Activated T-cell treated with anti-CD3 and anti-CD28 coated beads for 24 hours (primary cell): ENCODE measurements around the gene ANKMY1.

ENCODE experiments used
- DNase-seq: peaks from one replicate; pipeline ENCODE4 v3.0.0-alpha.2; 2020; ENCODE audit warnings: low read depth

The ANKMY1 gene

DNA sequence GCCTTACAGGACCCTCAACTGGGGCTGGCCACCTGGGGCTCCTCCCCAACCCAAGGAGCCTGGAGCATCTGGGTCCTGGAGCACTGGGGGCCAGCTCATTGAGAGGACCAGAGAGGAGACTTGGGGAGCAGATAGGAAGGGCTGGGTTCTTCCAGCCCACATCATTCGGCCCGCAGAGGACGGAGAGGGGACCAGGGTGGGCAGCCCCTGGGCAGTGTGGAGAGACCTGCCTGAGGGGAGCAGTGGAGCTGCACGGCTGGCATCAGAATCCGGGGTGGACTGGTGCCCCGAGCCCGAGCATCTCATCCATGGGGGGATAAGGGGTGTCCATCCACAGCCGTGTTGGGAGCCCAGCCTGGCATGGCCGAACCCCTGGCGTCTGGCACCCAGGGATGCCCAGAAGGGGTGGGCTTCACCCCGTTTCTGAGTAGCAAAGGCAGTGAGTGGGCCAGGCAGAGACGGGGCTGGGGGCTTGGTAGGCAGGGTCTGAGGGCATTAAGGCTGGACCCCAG lies 111.1 kb downstream of the ANKMY1 start:
- DNase-seq = no peak

DNA sequence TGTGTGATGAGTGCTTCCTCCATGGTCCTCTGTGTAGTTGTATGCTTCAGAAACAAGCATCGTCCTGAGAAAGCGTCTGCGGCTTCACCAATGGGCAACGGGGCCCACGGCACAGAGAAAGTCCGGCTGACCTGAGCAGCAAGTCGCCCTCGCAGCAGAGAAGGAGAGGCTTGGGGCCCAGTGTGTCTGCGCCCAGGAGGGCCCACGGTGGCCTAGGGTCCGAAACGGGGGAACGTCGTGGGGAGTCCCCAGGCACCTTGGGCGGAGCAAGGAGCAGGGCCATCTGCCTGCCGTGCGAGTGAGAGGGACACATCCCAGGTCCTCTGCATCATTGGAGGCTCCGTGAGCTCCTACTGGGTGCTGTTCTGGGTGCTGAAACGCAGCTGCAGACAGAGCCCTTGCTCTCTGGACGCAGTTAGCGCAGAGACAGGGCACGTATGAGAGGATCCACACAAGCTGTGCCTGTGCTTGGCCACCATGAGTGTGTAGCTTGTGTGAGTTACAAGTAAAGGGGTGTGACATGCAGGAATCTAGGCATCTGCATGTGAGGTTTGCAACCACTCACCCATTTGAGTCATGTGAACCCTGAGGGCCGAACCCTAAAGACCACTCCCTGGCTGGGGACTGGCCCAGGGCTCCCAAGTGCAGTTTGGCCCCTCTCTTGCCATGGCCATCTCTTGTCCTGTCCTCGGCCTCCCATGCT lies 111.7 kb downstream of the ANKMY1 start:
- DNase-seq = no peak

DNA sequence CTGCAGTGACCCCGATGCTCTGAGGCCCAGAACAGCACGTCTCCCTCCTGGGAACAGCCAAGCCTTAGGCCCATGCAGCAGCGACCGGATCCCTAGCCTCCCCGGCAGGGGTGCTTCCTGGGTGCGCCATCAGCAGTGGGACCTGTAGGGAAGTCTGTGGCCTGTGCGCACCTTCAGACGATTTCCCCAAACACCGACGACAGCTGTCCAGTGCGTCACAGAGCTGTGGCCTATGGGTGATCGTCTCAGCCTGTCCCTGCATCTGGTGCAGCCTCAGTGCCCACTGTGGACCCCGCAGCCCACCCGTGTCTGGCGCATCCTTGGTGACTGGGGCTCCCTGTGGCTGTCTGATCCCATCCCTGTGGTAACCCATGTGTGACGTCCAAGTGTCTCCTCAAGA lies 113.3 kb downstream of the ANKMY1 start:
- no peak for DNase-seq

DNA sequence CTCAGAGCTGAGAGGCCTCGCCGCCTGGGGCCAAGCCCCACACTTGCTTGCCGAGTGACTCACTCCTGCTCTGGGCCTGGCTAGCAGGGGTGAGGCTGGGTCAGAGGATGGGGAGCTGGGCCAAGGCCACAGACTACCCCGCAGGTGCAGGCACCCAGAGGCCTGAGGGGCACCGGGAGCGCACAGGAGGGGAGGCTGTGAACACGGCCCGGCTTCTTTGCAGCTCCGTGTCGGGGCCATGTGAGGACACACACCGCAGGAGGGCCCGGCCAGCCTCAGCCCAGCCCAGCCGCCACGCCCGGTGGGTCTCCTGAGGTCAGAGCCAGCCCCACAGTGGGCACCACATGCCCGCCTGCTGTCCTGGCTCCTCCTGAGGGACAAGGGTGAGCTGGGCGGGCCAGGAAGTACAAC lies 113.9 kb downstream of the ANKMY1 start:
- DNase-seq = no peak

DNA sequence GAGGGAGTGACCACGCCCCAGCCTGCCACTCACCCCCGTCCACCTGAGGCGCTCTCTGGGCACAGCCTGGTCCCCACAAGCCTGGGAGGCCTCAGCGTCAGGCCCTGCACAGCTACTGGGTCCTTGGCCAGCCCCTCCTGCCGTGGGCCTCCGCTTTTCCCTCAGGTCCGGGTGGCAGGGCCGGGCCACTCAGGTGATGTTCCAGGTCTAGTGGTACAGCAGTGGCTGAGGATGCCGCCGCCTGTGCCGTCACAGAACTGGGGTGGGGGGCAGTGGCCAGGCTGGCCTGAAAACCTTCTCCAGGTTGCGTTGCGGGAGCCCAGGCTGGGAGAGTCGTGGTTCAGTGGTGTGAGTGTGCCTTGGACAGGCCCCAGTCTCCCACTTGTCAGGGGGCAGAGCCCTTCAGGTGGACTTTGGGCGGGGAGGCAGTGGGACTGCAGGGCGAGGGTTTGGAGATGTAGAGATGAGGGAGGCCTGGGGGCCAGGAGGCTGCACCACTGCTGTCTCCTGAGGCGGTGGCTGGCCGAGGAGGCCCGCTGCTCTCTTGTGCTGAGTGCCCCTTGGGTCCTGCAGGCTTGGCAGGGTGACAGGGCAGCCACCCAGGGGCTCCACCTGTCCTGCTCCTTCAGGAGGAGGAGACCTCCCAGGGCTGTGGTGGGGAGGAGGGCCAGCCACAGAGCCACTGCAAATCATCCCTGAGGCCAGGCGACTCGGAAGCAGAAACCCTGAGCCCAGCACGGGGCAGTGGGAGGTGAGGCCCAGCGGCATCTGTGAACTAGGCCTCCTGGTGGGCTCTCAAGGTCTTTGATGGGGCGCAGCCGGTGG lies 114.7 kb downstream of the ANKMY1 start:
- DNase-seq = no peak

DNA sequence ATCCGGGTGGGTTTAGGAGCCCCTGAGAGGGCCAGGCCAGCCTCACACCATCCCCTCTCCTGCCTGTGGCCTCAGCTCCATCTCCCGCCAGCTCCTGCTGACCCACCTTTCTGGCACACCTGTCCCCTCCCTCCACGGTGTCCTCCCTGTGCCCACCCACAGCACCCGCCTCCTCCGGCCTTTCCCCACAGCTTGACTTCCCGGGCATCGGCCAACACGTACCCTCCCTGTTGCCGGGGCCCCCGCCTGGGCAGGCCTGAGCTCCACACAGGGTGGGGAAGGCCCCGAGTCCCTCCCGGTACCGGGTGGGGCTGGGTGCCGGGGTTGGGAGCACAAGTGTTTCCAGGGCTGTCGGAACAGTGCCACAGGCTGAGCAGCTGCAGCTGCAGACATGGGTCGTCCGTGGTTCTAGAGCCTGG lies 115.8 kb downstream of the ANKMY1 start:
- DNase-seq = no peak

DNA sequence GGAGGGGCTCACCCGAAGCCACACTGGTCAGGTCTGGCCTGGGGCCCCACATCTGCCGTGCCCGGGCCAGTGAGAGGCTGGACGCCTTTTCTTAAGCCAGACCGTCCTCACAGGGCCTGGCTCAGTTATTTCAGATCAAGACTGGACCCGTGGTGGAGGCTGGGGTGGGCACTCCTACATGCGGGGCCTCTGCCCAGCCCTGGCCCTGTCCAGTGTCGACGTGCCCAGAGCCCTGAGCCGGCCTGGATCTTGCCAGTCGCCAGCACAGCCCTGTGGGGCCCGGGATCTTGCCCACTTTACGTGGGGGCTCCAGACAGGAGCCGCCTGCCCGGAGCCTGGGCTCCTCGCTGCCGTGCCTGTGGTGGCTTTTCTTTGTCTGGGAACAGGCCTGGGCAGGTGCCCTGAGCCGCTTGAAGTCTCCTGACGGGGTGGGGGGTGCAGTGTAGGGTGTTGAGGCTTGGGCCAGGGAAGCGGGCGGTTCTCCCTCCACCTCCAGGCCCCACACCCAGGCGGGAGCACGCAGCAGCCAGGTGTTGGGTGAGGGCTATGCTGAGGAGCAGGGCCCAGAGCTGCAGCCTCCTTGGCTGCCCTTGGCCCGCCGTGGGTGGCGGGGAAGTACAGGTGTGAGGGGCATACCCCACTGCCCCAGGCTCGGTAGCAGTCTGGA lies 116.3 kb downstream of the ANKMY1 start:
- DNase-seq = no peak

DNA sequence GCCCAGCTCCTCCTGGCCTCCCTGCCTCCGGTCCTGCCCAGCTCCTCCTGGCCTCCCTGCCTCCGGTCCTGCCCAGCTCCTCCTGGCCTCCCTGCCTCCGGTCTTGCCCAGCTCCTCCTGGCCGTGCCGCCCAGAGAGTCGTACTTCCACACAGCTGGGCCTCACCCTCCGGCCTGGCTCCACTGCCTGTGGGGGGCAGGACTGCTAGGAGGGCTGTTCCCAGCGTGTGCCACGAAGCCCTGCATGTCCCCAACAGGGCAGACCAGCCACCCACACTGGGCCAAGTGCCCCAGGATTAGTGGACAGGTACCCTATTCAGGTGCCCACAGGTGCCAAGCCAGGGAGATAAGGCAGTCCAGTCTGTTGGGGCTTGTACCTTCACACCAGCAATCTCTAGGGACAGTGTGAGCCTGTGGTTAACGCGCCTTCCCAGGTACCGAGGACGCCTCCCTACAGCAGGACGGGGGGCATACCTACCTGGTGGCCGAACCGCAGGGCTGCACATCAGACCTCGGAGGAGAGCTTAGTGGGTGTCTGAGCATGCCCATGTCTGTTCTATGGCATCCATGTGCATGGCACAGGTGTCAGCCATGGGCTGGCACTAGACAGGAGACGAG lies 117.0 kb downstream of the ANKMY1 start:
- DNase-seq = no peak

DNA sequence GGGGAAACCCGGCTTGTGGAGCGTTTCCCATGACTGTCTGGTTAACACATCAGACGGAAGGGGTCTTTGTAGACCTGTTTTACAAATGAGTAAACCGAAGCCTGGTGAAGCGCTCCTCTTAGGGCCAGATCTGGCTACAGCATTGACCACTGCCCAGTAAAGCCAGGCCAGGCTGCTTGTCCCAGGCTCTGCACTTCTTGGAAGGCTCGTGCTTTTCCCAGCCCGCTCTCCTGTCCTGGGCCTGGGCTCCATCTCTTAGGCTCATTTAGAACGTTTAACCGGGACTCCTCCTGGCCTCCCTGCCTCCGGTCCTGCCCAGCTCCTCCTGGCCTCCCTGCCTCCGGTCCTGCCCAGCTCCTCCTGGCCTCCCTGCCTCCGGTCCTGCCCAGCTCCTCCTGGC lies 117.5 kb downstream of the ANKMY1 start:
- no peak for DNase-seq

DNA sequence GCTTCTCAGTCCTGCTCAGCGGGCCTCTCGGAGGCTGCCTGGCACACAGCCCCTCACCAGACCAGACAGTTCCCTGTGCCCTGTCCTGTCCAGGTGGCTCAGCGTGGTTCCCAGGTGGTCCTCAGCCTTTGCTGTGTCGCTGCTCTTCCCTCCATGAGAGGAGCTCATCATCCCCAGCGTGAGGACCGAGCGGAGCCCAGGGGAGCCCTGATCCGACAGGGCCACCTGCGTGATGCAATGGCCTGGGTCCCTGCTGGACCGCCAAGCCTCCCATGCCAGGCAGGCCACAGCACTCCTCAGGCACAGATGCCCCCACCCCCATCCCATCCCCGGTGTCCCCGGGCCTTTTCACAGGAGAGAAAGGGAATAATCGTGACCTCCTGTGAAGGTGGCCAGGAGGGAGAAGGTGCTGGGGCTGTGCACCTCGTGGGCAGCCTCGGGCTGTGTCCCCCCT lies 118.1 kb downstream of the ANKMY1 start:
- DNase-seq = no peak

DNA sequence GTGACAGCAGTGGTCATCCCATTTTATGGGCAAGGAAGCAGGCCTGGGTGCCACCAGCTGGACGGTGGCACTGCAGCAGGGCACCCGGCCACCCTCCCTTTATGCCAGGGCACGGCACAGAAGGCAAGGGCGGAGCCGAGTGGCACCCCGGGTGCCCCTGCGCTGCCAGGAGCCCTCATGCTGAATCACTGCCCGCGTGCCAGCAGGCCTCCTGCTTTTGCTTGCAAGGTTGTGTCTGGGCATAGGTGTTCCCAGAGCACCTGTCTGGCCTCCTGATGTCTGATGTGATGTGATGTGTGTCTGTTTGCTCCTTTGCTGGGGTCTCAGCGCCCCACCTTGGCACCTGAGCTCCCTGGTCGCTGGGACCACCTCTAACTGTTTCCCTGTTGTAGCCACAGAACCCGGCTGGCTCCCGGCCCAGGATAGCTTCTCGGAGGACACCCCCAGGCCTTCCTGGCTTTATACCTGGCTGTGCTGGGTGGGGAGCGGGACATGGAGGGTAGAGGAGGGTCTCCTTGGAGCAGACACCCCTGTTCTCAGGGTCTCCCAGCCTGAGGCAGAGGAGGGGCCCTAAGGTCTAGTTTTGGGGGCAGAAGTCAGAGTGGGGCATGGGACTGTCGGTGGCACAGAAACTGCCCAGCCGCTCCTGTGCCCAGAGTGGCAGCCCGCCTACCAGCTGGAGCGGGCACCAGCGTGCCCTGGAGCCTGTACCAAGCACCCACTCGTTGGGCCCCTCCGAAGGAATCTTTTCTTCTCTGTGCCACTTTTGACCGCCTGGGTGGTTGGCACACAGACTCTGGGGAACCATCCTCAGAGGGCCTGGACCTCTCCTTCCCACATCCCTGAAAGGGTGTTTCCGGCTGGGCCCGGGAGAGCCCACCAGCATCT lies 118.7 kb downstream of the ANKMY1 start:
- DNase-seq = no peak

DNA sequence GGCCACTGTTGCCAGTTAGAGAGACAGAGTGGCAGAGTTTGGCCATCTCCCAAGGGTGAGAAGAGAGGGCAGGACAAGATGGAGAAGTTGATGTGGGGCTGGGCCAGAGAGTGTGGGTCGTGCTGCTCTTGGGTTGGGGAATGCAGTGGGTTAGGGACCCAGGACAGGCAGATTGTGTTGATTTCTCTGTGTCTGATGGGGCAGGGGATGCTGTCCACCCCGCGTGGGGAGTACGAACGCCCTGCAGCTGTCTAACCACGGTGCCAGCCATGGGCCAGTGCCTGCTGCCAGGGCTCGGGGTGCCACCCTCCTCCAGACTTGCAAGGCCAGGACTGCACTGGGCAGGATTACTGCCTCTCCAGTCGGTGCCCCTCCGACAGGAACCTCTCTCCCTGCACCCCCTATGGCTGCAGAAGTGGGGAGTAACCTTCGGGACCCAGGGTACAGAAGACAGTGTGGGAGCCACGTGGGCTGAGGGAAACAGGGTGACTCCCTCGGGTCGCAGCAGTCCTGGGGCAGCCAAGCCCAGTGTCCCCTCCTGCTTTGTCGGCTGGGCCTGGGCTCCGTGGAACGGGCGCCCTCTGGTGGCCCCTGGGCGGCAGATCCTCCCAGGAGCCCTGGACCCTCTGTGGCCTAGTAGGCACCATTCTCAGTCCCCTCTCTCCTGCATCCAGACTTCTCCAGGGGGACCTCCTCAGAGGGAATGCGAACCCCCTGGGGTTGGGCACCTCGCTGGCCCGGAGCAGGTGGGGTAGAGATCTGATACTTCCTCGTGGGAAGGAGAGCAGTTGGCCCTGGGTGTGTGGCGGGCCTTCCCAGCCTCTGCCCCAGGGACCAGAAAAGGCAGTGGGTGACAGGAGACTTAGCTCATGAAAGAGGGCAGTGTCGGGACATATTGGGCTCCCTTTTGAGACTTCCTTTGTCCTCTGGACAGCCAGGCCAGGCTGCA lies 119.7 kb downstream of the ANKMY1 start:
- DNase-seq = peak; percentile 55

DNA sequence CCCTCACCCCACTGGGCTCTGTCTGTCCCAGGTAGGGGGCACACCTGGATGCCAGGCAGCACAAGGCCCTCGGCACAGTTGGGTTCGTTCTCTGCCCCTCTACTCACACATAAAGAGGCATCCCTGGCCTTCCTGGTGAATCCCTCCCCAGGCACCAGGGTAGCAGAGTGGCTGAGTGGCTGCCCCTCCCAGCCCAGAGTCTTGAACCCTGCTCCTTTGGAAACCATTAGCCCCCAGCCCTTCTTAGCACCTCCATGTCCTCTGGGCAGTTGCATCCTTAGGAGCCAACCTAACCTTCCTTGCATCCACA lies 120.3 kb downstream of the ANKMY1 start:
- no peak for DNase-seq

DNA sequence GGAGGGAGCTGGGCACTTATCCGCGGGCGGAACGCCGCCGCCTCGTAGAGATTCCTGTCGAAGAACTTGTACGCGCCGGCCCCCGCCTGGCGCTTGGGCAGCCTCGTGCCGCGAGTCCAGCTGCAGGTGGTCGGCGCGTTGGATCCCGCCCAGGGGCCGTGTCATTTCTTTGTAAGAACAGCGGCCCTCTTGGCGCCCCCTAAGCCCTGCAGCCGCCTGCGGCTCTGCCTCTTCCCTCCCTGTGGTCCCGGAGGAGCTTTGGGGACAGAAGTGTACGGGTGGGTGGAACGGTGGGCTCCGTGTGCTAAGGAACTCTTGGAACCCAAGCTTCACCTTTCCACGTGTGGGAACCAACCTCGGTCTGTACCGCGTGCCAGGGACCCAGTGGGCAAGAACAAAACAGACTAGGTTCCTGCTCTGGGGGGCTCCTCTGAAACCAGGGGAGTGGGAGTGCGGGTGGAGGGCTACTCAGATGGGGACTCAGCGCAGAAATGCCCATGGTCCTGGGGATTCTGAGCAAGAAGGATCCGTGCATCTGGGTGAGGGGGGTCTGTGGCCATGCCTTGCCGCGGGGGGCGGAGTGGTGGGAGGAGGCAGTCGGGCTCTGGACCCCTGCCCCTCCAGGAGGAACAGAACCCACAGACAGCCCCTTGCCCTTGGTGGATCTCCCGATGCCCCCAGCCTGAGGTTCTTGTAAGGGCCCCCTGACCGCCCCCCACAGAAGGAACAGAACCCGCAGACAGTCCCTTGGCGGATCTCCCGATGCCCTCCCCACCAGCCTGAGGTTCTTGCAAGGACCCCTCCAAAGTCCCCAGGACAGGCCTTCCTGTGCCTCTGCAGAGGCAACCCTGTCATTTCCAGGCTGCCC lies 120.9 kb downstream of the ANKMY1 start:
- no peak for DNase-seq

DNA sequence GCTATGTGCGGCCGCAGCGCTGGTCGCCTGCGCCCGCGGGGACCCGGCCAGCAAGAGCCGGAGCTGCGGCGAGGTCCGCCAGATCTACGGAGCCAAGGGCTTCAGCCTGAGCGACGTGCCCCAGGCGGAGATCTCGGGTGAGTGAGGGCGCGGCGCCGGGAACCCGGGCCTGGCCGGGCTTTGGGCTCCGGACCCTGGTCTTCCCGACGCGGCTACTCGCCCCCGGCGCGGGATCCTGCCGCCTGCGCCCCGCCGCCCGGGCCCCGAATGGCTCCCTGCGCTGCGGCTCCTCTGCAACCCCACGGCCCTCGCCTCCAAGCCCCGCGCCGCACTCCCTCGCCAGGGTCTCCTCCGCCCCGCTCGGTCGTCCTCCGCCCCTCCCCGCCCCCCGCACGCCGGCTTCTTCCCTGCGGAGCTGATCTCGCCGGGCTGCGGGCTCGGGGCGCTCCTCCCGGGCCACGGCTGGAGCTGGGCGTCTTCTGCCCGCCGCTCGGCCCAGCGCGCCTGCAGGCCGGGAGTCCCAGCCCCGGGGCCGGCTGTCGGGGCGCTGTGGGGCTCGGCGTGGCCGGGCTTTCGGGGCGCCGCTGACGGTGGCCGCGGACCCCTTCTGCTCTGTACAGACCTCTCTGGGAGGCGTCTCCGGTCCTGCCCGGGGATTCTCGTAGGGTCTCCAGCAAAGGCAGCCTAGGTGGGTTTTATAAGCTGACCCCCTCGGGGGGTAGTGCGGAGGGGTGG lies 121.7 kb downstream of the ANKMY1 start:
- no peak for DNase-seq

DNA sequence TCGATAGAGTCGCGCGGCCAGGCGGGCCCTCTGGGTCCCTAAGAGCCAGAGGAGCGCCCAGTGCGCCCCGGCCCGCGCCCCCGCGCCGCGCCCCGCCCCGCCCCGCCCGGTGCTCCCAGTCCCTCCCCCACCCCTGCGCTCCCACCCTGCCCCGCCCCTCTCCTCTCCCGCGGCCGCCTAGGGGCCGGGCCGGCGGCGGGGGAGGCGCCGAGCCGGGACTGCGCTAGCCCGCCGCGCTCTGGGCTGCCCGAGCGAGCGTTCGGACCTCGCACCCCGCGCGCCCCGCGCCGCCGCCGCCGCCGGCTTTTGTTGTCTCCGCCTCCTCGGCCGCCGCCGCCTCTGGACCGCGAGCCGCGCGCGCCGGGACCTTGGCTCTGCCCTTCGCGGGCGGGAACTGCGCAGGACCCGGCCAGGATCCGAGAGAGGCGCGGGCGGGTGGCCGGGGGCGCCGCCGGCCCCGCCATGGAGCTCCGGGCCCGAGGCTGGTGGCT lies 122.3 kb downstream of the ANKMY1 start, which contains the start of gene GPC1:
GPC1 (plus strand) TSS at position 207 of the 491 bp plus-strand sequence; CDS start at position 463, 256 bp downstream.
- peak; percentile 30 for DNase-seq

DNA sequence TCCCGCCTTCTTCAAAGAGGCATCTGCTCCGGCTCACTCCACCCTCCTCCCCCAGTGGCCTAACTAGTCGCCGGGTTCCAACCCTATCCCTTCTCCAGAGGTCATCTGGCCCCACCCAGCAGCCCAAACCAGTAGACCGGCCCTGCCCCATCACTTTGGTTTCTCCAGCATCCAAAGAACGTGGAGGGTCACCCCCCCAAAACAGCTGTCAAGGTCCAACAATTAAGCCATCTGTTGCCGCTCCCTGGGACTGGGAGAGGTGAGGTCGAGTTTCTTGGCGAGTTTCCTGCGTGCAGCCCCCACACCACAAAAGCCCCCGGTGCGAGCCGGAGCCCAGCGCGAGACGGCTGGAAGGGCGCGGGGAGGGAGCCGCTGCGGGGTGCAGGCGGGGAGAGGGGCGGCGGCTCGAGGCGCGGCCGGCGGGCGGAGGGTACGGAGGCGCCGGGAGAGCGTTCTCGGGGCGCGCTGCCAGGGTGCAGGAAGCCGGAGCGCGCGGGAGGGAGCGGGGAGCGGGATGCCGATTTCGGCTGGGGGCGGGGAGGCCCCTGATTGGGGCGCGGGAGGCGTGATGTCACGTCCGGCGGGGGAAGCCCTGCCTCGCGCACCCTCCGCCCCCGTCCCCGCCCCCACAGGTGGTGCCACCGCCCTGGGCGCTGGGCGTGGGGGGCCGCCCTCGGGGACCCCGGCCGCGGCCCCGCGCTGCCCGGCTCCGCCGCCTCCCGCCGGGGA lies 122.9 kb downstream of the ANKMY1 start:
- peak; percentile 81 for DNase-seq
